ENCODE results near the gene C11orf52. TPM values are rescaled to one million over a fixed set of nuclear protein-coding genes. Genes with fewer than 3 reads are reported as not detected.

Gene C11orf52
- total and polyA plus RNA-seq, 12 donors, result 0.53 to 4.2 (median 2.1) TPM; not detected in 2

- intact Hi-C loops (cut with DNase I), result loop anchor here in 1 of 2 donors (5.0 kb wide), 1 partner anchor 48 kb away; no protein-coding TSS in a partner anchor
- 75 to 79% (median 78%) methylated on average over 1 of the region's 1 CpG for WGBS, 4 donors
Measured at GRCh38 chr11:111933872-111934271, 15.2 kb downstream of the C11orf52 start.

GRCh38 chr11:111934306-111934705, 15.6 kb downstream of the C11orf52 start:
- peak overlapping the region; percentile 30 to 91 (median 73) for H3K27ac ChIP-seq
- no peaks in the 10 kb centered on the region for H3K36me3 ChIP-seq (replicated peaks in 1 of 2)
- intact Hi-C loops (cut with DNase I), result loop anchor here in 1 of 2 donors (5.0 kb wide), 1 partner anchor 48 kb away; no protein-coding TSS in a partner anchor
- no peak overlapping the region for H3K4me3 ChIP-seq
- peak in 2 of 7 donors; percentile 5 to 23 for DNase-seq
- peaks cover 40 to 43% of the 10 kb centered on the region in 2 donors for H3K4me1 ChIP-seq (replicated peaks in 1 of 2)
- 91 to 100% (median 94%) methylated on average over 1 of the region's 1 CpG for WGBS, 4 donors
- H3K9me3 ChIP-seq (replicated peaks in 1 of 3), result no peaks in the 10 kb centered on the region
- no peak for TF ChIP-seq CTCF (IDR thresholded peaks at IDR 0.05)
- TF ChIP-seq POLR2A (IDR thresholded peaks at IDR 0.05), result no peak
- no peaks in the 10 kb centered on the region for H3K27me3 ChIP-seq

More at GRCh38 chr11:111933872-111934271, 15.2 kb downstream of the C11orf52 start:
- H3K27me3 ChIP-seq, result no peaks in the 10 kb centered on the region
- peak overlapping the region in 2 of 5 donors; percentile 88 to 91 for H3K27ac ChIP-seq
- no peak for TF ChIP-seq CTCF (IDR thresholded peaks at IDR 0.05)
- TF ChIP-seq POLR2A (IDR thresholded peaks at IDR 0.05), result no peak
- no peaks in the 10 kb centered on the region for H3K9me3 ChIP-seq (replicated peaks in 1 of 3)
- no peak overlapping the region for H3K4me3 ChIP-seq
- no peak for DNase-seq
- peaks cover 36 to 39% of the 10 kb centered on the region in 2 donors for H3K4me1 ChIP-seq (replicated peaks in 1 of 2)
- H3K36me3 ChIP-seq (replicated peaks in 1 of 2), result no peaks in the 10 kb centered on the region

- TF ChIP-seq CTCF (IDR thresholded peaks at IDR 0.05), result no peak
- peak in 1 of 2 donors; percentile 57 for TF ChIP-seq POLR2A (IDR thresholded peaks at IDR 0.05)
- Histone ChIP-seq H3K9me3 (replicated peaks in 1 of 3) (no peaks in the 10 kb centered on the region), H3K4me1 (replicated peaks in 1 of 2) (peaks cover 47 to 55% of the 10 kb centered on the region in 2 donors), H3K27ac (peak overlapping the region; percentile 73 to 91 (median 88)), H3K36me3 (replicated peaks in 1 of 2) (no peaks in the 10 kb centered on the region), H3K4me3 (peak overlapping the region in 1 of 4 donors; percentile 78), H3K27me3 (no peaks in the 10 kb centered on the region)
- peak in 4 of 7 donors; percentile 40 to 81 (median 55) for DNase-seq
- intact Hi-C loops (cut with DNase I), result loop anchor here in 1 of 2 donors (5.0 kb wide), 1 partner anchor 42 kb away; no protein-coding TSS in a partner anchor
- WGBS, 4 donors, result 13 to 44% (median 34%) methylated on average over 4 of the region's 4 CpGs
Measured at GRCh38 chr11:111935317-111936039, 16.8 kb downstream of the C11orf52 start.

- Histone ChIP-seq H3K4me3 (peak overlapping the region in 2 of 4 donors; percentile 71 to 78), H3K36me3 (replicated peaks in 1 of 2) (no peaks in the 10 kb centered on the region), H3K27me3 (no peaks in the 10 kb centered on the region), H3K9me3 (replicated peaks in 1 of 3) (no peaks in the 10 kb centered on the region), H3K4me1 (replicated peaks in 1 of 2) (peaks cover 47 to 59% of the 10 kb centered on the region in 2 donors), H3K27ac (peak overlapping the region; percentile 73 to 91 (median 88))
- intact Hi-C loops (cut with DNase I), result loop anchor here in 1 of 2 donors (5.0 kb wide), 1 partner anchor 41 kb away; no protein-coding TSS in a partner anchor
- DNase-seq, result peak in 1 of 7 donors; percentile 26
- TF ChIP-seq CTCF (IDR thresholded peaks at IDR 0.05), result no peak
- no peak for TF ChIP-seq POLR2A (IDR thresholded peaks at IDR 0.05)
- WGBS, 4 donors, result 26 to 32% (median 29%) methylated on average over 3 of the region's 3 CpGs
Measured at GRCh38 chr11:111936040-111936540, 17.4 kb downstream of the C11orf52 start.
